Measurements from ENCODE around the gene FAM25G.

- TF ChIP-seq CTCF (IDR thresholded peaks at IDR 0.05): no peak
- TF ChIP-seq POLR2A (IDR thresholded peaks at IDR 0.05): no peak
- TF ChIP-seq EP300 (IDR thresholded peaks at IDR 0.05): no peak
Observed at GRCh38 chr10:47453141-47454007, 38.1 kb downstream of the FAM25G start.

Measured in tibial nerve (tissue), 4 donors.